Measurements from ENCODE around the gene ACR.
A peak's percentile ranks its signal among the peaks of the same experiment; 100 is the strongest.
"Not testable (repeated sequence)": the region's sequence is repeated elsewhere in the genome, so short reads cannot be mapped to it uniquely, and the experiment has no call there.

DNA sequence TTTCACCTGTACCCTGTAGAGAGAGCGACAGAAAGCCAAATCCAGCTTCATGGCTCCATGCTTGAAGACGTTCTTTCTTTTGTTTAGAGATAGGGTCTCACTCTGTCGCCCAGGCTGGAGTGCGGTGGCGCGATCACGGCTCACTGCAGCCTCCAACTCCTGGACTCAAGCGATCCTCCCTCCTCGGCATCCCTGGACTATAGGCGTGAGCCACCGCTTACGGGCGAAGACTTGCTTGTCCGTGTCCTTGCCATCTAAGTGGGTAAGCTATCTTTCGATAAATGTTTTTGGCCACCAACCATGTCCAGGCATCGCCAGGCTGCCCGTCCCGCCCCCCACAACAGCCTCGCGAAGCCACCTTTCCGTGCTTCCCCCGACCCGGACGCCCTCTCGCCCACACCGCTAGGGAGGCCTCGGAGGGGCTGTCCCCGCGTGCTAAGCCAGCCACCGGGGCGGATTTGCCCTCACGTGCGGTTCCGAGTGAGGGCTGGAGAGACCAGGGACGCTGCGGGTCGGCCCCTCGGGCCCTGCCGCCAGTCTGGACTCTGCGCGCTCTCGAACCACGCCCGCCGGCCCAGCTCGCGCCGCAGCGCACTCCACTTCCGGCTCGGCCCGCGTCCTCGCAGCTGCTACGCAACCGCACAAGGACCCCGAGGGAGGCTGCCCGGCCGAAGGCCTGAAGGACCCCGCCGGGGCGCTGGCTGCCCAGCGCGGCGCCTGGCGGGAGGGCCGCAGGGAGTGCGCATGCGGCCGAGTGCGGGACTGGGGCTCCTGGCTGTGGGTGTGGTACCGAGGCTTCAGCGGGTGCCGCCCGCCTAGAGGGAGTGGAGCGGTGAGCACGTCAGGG lies 45.3 kb downstream of the ACR start, which contains the start of gene RABL2B:
- TF ChIP-seq POLR2A (IDR thresholded peaks at IDR 0.05) = peak in 1 of 2 donors; percentile 51
- TF ChIP-seq, protein P1, sequence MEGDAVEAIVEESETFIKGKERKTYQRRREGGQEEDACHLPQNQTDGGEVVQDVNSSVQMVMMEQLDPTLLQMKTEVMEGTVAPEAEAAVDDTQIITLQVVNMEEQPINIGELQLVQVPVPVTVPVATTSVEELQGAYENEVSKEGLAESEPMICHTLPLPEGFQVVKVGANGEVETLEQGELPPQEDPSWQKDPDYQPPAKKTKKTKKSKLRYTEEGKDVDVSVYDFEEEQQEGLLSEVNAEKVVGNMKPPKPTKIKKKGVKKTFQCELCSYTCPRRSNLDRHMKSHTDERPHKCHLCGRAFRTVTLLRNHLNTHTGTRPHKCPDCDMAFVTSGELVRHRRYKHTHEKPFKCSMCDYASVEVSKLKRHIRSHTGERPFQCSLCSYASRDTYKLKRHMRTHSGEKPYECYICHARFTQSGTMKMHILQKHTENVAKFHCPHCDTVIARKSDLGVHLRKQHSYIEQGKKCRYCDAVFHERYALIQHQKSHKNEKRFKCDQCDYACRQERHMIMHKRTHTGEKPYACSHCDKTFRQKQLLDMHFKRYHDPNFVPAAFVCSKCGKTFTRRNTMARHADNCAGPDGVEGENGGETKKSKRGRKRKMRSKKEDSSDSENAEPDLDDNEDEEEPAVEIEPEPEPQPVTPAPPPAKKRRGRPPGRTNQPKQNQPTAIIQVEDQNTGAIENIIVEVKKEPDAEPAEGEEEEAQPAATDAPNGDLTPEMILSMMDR (IDR thresholded peaks at IDR 0.05) = not testable (repeated sequence)
